IPS-NIHi11 (cell line): ENCODE data around the gene SAP30BP.

Experiments used
- DNase-seq: peaks from one replicate; pipeline ENCODE4 v3.0.0; 2012; ENCODE audit warnings: mixed read lengths, low spot score

Gene SAP30BP

GRCh38 chr17:75666959-75667790 lies at the start of gene SAP30BP, which contains the start of gene RECQL5:
Gene SAP30BP, plus strand, starts transcription at chr17:75667338. Its CDS starts 35 bp downstream, at chr17:75667373.
Gene RECQL5, minus strand, starts transcription at chr17:75667154. Its CDS starts 597 bp downstream, at chr17:75666557.
- peak; percentile 99 for DNase-seq

GRCh38 chr17:75617675-75618074 lies 49.5 kb upstream of the SAP30BP start:
- no peak for DNase-seq

GRCh38 chr17:75619506-75620431 lies 47.4 kb upstream of the SAP30BP start:
- DNase-seq = peak; percentile 88

- no peak for DNase-seq
These were observed 45.6 kb upstream of the SAP30BP start for GRCh38 chr17:75621489-75621888.

GRCh38 chr17:75622076-75622475 lies 45.1 kb upstream of the SAP30BP start:
- no peak for DNase-seq

- no peak for DNase-seq
These were observed 44.3 kb upstream of the SAP30BP start for GRCh38 chr17:75622771-75623273.

GRCh38 chr17:75623386-75623785 lies 43.8 kb upstream of the SAP30BP start:
- no peak for DNase-seq

GRCh38 chr17:75624021-75624420 lies 43.1 kb upstream of the SAP30BP start:
- no peak for DNase-seq

- DNase-seq = no peak
These were observed 42.3 kb upstream of the SAP30BP start for GRCh38 chr17:75624714-75625345.

- DNase-seq = peak; percentile 91
These were observed 41.2 kb upstream of the SAP30BP start for GRCh38 chr17:75625813-75626486.

- DNase-seq = no peak
These were observed 40.6 kb upstream of the SAP30BP start for GRCh38 chr17:75626496-75627038.

GRCh38 chr17:75627094-75627493 lies 40.0 kb upstream of the SAP30BP start:
- no peak for DNase-seq

GRCh38 chr17:75628425-75628824 lies 38.7 kb upstream of the SAP30BP start:
- no peak for DNase-seq

GRCh38 chr17:75629157-75629556 lies 38.0 kb upstream of the SAP30BP start:
- DNase-seq = no peak

- DNase-seq = no peak
These were observed 36.8 kb upstream of the SAP30BP start for GRCh38 chr17:75630071-75630917.

GRCh38 chr17:75631353-75631752 lies 35.8 kb upstream of the SAP30BP start:
- no peak for DNase-seq

- DNase-seq = no peak
These were observed 34.7 kb upstream of the SAP30BP start for GRCh38 chr17:75632428-75632827.

- DNase-seq = peak; percentile 96
These were observed 34.2 kb upstream of the SAP30BP start, which contains the start of gene SMIM5 for GRCh38 chr17:75632863-75633485. Gene SMIM5, plus strand, starts transcription at chr17:75633434. Its CDS starts 6,768 bp downstream, at chr17:75640202.
